ENCODE data around the gene TPSB2.

Gene TPSB2

DNA sequence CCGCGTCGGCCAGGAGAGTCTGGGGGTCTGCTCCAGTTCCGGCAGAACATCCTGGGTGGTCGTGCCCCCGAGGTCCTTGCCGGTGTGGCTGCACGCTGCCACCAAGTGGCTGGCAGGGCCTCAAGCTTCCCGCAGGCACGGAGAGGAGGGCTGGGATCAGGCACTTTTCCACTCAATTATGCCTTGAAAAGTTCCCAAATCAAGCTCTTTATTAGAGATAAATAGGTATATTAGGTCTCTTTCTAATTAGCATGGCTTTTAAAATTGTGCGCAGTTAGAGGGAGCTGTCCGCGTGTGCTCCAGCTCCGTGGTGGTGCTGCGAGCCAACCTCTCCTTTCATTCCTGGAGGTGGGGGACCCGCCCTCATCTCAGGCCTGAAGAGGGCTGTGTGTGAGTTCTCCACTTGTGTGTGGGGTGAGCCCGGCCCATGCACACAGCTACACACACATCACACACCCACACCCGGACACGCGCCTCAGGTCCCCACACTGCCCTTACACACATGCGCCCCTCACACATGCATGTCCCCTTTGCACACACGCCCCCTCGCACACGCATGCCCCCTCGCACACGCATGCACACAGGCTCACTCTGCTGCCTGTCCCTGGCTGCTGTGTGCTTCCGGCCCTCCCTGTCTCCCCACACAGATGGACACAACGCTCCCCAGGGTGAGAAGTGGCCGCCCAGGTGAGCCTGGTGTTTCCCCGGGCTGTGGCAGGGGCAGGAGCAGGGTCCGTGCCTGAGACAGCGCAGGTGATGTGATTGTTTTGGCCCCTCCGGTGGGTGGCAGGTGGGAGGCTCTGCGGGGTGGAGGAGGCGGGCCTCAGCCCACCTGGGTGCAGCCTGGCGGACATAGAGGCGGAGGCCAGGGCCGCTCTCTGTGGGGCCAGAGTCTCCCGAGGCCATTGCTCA lies 48.3 kb downstream of the TPSB2 start:
- DNase-seq: no peak

DNA sequence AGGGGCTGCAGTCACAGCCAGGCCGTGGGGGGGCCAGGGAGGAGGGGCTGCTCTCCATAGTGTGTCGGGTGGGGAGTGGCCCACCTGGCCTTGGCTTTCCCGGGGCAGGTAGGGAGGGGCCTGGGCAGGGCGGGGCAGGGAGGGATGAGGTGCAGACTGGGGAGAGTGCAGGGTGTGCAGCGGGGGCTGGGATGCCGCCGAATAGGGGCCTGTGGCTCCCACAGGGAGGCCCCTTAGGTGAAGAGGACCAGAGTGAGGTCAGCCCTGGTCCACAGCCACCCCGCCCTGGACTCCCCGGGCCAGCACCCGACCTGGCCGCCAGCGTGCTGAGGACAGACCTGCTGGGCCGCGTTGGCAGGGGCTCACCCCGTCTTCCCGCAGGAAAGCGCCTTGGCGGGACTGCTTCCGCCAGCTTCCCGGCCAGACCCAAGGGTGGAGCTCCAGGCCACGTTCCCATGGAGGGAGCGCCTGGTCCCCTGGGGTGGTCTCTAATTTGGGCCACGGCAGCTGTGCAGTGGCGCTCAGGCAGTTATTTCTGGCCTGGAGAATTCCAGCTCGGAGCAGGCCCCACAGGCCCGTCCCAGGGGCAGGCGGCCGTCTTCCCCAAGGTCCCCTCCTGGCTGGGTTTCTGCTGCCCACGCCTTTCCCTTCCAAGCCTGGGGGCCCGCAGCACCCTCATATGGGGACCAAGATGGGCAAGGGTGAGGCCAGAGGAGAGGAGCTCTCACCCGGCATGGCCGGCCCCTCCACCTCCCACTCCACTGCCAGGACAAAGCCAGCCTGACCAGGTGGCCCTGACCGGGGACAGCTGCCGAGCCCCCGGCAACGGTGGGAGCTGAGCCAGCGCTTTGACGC lies 49.2 kb downstream of the TPSB2 start:
- DNase-seq: no peak

Data from right forelimb (tissue), 1 donor.